ENCODE measurements around the gene AOC2. TPM values are rescaled to one million over a fixed set of nuclear protein-coding genes. Genes with fewer than 3 reads are reported as not detected.

AOC2 gene
- total and polyA plus RNA-seq, 2 of the 13 experiments (the other 11 are each of a cell fraction or from before 2014, with no cell fraction given) = 1.2 to 3.3 TPM

DNA sequence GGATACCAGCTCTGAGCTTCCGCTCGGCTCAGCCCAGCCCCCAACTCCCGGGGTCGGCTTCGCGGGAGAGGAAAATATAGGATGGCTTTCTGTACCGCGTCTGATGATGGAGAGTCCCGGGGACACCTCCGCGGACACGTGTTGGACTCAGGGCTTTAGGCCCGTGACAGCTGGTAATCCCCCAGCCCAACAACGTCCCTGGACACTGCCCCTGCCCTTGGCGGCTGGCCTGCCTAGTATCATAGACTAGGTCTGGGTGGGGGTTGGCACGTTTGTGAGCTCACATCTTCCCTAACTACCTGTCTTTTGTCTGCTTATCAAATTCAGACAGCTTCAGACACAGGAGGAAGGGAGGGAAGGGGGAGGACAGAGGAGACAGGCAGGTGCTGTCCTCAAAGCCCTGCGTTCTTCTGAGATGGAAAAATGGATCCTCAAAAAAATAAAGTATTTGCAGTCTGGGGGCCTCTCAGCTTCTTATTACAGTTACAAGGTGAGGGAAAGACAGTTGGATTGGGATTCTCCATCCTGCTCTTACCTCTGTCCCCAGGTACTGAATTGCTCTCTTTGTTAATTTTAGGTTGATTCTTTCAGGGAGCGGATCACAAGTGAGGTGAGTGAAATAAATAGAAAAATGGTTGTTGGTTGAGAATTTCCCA, 10.5 kb upstream of the AOC2 start (continued):
- TF ChIP-seq, protein P1, sequence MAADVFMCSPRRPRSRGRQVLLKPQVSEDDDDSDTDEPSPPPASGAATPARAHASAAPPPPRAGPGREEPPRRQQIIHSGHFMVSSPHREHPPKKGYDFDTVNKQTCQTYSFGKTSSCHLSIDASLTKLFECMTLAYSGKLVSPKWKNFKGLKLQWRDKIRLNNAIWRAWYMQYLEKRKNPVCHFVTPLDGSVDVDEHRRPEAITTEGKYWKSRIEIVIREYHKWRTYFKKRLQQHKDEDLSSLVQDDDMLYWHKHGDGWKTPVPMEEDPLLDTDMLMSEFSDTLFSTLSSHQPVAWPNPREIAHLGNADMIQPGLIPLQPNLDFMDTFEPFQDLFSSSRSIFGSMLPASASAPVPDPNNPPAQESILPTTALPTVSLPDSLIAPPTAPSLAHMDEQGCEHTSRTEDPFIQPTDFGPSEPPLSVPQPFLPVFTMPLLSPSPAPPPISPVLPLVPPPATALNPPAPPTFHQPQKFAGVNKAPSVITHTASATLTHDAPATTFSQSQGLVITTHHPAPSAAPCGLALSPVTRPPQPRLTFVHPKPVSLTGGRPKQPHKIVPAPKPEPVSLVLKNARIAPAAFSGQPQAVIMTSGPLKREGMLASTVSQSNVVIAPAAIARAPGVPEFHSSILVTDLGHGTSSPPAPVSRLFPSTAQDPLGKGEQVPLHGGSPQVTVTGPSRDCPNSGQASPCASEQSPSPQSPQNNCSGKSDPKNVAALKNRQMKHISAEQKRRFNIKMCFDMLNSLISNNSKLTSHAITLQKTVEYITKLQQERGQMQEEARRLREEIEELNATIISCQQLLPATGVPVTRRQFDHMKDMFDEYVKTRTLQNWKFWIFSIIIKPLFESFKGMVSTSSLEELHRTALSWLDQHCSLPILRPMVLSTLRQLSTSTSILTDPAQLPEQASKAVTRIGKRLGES (CRISPR knock-in tag; IDR thresholded peaks at IDR 0.05; ENCODE audit: borderline replicate concordance) = no peak

DNA sequence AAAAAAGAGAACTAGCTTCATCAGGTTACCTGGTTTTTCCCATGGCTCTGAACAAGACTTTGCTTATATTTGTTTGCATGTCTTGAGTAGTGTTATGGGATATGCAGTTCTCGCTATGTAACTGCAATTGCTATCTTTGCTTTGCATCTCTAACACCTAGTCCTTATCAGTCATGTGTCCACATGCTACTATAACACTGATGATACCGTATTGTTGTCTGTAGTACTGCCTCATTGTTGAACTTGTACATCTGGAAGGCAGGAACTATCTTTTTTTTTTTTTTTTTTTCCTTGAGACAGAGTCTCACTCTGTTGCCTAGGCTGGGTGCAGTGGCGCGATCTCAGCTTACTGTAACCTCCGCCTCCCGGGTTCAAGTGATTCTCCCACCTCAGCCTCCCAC, 8.6 kb upstream of the AOC2 start:
- intact Hi-C loops (cut with micrococcal nuclease; ENCODE audit: unreplicated experiment) (no loop called here), in situ Hi-C loops (cut with HindIII; ENCODE audit: extremely low pct_ligation_motif_present, low pct_unique_long_range_greater_than_20kb) (no loop called here)
- Histone ChIP-seq H3K79me2 (ENCODE audit: insufficient read depth, low read length) (peaks cover 38% of the 10 kb centered on the region), H3K4me2 (ENCODE audit: low read depth, low read length) (no peak overlapping the region), H3K9ac (ENCODE audit: insufficient read depth, low read depth, low read length) (no peak overlapping the region), H3K27ac (ENCODE audit: extremely low read length, insufficient read depth, low read length) (no peak overlapping the region), H4K20me1 (ENCODE audit: insufficient read depth, low read length) (no peaks in the 10 kb centered on the region), H2AFZ (ENCODE audit: low read length) (no peak overlapping the region), H3K4me3 (replicated peaks in 1 of 3; ENCODE audit: insufficient read depth in 1 of 3, low read depth in 2 of 3, low read length in 3 of 3) (no peak overlapping the region), H3K27me3 (ENCODE audit: control insufficient read depth in 1 of 2, insufficient read depth in 2 of 2, low read length in 2 of 2) (no peaks in the 10 kb centered on the region; a peak in 1 of 5 replicates), H3K4me1 (ENCODE audit: insufficient read depth, low read length) (peaks cover 40% of the 10 kb centered on the region), H3K9me3 (ENCODE audit: low read length) (no peaks in the 10 kb centered on the region), H3K36me3 (replicated peaks in 1 of 2; ENCODE audit: control insufficient read depth in 1 of 2, insufficient read depth in 2 of 2, low read length in 2 of 2) (peaks cover 21 to 43% of the 10 kb centered on the region in 2 experiments)
- WGBS (ENCODE audit: low lambda C conversion rate) = 98% methylated on average over 6 of the region's 6 CpGs
- no peak for TF ChIP-seq ISL2 (CRISPR knock-in tag; IDR thresholded peaks at IDR 0.05)
- 0 out of 2 replicates have a peak, but pooled peaks have one; percentile 52 for TF ChIP-seq ZNF382 (CRISPR knock-in tag; IDR thresholded peaks at IDR 0.05; ENCODE audit: borderline replicate concordance)
- CTCF ChIA-PET (ENCODE audit: low intra/inter-chr PET ratio, low total read pairs) = no interaction called here
- FAIRE-seq = no peak
- no peak for ATAC-seq
- no peak for DNase-seq (ENCODE audit: low spot score)
- POLR2A ChIA-PET = interaction anchor here (0.6 to 5.9 kb wide), 7 partner anchors 12 to 298 kb away, joined by 3 to 73 read pairs (median 3); partner anchors contain the start of genes BECN1 and RPL27
- BruUV-seq (replicated peaks) = no TSS peak

All from HepG2 (cell line).